ENCODE data around the gene PHOX2A. TPM values are rescaled to one million over a fixed set of nuclear protein-coding genes. Genes with fewer than 3 reads are reported as not detected.

Gene PHOX2A
- total RNA-seq, 4 donors from 2014 or later = not detected

Other genes starting within 250 kb of the PHOX2A start
- 10 to 100 TPM; 16.1 to 45.4 (median 28.2) TPM for gene IL18BP, start 245.3 kb downstream of the PHOX2A start, total RNA-seq
- gene NUMA1, start 163.6 kb downstream of the PHOX2A start, total RNA-seq = 100 to 1,000 TPM; 297 to 512 (median 388) TPM
- 1 to 10 TPM; 2.8 to 7.4 (median 6.0) TPM for gene LRRC51, start 163.3 kb downstream of the PHOX2A start, total RNA-seq
- 100 to 1,000 TPM in 1 of 4 donors, 10 to 100 TPM in 3; 86.6 to 132 (median 88.1) TPM for gene LAMTOR1, start 140.9 kb downstream of the PHOX2A start, total RNA-seq
- gene TOMT, start 138.3 kb downstream of the PHOX2A start, total RNA-seq = not detected
- 10 to 100 TPM; 24.5 to 56.1 (median 43.0) TPM for gene ANAPC15, start 131.5 kb downstream of the PHOX2A start, total RNA-seq
- gene FOLR3, start 108.5 kb downstream of the PHOX2A start, total RNA-seq = not detected
- not detected for gene FOLR1, start 52.0 kb downstream of the PHOX2A start, total RNA-seq
- gene FOLR2, start 27.4 kb downstream of the PHOX2A start, total RNA-seq = 10 to 100 TPM in 1 of 4 donors, 1 to 10 TPM in 2, not detected in 1; 3.5 to 15.8 (median 8.0) TPM
- gene INPPL1, start 19.4 kb downstream of the PHOX2A start, total RNA-seq = 100 to 1,000 TPM; 106 to 198 (median 179) TPM
- gene CLPB, start 190.4 kb upstream of the PHOX2A start, total RNA-seq = 10 to 100 TPM; 16.5 to 78.4 (median 20.6) TPM

All from Peyer's patch (tissue), 4 donors.